HEK293T (cell line): ENCODE data around the gene ST8SIA2.

Source experiments
- BHLHE40 ChIP-seq: fragments of 450-650 bp; IDR thresholded peaks from 2 replicates; pipeline ENCODE4 v1.6.1; 2016; ENCODE audit warnings: mild to moderate bottlenecking, moderate library complexity, borderline replicate concordance
- CTBP1 ChIP-seq: fragments of 450-650 bp; IDR thresholded peaks from 2 replicates; pipeline ENCODE4 v1.6.1; 2016; ENCODE audit warnings: borderline replicate concordance
- FOXA1 ChIP-seq: fragments of 450-650 bp; IDR thresholded peaks from 2 replicates; pipeline ENCODE4 v1.6.1; 2016; ENCODE audit warnings: mild to moderate bottlenecking
- FOXK2 ChIP-seq: fragments of 450-650 bp; IDR thresholded peaks from 2 replicates; pipeline ENCODE4 v1.6.1; 2016; ENCODE audit warnings: mild to moderate bottlenecking
- FOXM1 ChIP-seq: fragments of 450-650 bp; IDR thresholded peaks from 2 replicates; pipeline ENCODE4 v1.6.1; 2017; ENCODE audit warnings: mild to moderate bottlenecking, borderline replicate concordance
- HDGF ChIP-seq: fragments of 450-650 bp; IDR thresholded peaks from 2 replicates; pipeline ENCODE4 v1.6.1; 2017; ENCODE audit warnings: antibody characterized with exemption, borderline replicate concordance
- L3MBTL2 ChIP-seq: fragments of 450-650 bp; conservative IDR thresholded peaks from 2 replicates; pipeline ENCODE4 v1.6.1; 2016; ENCODE audit warnings: mild to moderate bottlenecking
- NFRKB ChIP-seq: fragments of 450-650 bp; IDR thresholded peaks from 2 replicates; pipeline ENCODE4 v1.6.1; 2016; ENCODE audit warnings: mild to moderate bottlenecking, moderate library complexity
- SP1 ChIP-seq: fragments of 450-650 bp; IDR thresholded peaks from 2 replicates; pipeline ENCODE4 v1.6.1; 2017
- SUZ12 ChIP-seq: fragments of 450-650 bp; IDR thresholded peaks from 2 replicates; pipeline ENCODE4 v1.6.1; 2016; ENCODE audit warnings: mild to moderate bottlenecking
- TARDBP ChIP-seq: fragments of 450-650 bp; IDR thresholded peaks from 2 replicates; pipeline ENCODE4 v1.6.1; 2016
- ZNF384 ChIP-seq: fragments of 450-650 bp; IDR thresholded peaks from 2 replicates; pipeline ENCODE4 v1.6.1; 2016
- TF ChIP-seq, protein P1 (sequence below): fragments of 450-650 bp; IDR thresholded peaks from 2 replicates; pipeline ENCODE4 v1.6.1; 2016

- TF ChIP-seq SP1 (no peak), TARDBP (no peak), FOXA1 (no peak), FOXM1 (no peak), SUZ12 (no peak), ZNF384 (no peak), NFRKB (no peak), L3MBTL2 (no peak), BHLHE40 (no peak), FOXK2 (no peak), HDGF (no peak), CTBP1 (no peak)
- TF ChIP-seq, protein P1, sequence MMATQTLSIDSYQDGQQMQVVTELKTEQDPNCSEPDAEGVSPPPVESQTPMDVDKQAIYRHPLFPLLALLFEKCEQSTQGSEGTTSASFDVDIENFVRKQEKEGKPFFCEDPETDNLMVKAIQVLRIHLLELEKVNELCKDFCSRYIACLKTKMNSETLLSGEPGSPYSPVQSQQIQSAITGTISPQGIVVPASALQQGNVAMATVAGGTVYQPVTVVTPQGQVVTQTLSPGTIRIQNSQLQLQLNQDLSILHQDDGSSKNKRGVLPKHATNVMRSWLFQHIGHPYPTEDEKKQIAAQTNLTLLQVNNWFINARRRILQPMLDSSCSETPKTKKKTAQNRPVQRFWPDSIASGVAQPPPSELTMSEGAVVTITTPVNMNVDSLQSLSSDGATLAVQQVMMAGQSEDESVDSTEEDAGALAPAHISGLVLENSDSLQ, result no peak
Observed at GRCh38 chr15:92394309-92395097, 822 bp downstream of the ST8SIA2 start.
